ENCODE data around the gene TEKT5.
"Not testable (repeated sequence)": the region's sequence is repeated elsewhere in the genome, so short reads cannot be mapped to it uniquely, and the experiment has no call there.

TEKT5 gene

DNA sequence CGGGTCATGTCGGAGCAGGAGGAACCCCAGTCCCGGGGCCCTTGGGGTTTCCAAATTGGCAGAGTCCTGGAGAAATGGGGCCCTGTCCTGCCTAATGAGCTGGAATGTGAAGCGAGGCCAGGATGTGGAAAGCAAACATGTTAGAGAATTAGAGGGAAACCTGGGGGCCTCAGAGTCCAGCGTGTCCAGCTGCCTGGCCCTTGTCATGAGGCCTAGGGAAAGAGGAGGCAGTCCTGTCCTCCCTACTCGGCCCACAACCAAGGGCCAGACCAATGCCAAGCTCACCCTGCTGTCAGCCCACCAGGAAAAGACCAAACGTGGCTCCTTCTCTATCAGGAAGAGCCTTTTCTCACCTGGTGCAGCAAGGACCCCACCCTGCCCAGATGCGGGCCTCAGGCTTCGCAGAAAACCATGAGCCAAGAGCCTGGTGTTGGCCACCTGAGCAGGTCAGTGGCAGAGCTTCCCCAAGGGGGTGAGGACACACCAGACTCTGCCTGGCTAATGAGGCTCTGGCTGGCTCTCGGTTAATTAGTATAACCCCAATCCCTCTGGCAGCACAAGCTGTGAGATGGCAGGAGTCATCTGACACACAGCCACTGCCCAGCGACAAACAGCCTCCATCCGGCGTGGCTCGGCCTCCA is 10.1 kb downstream of the TEKT5 start:
- peak in 1 of 14 donors; percentile 6 for DNase-seq

DNA sequence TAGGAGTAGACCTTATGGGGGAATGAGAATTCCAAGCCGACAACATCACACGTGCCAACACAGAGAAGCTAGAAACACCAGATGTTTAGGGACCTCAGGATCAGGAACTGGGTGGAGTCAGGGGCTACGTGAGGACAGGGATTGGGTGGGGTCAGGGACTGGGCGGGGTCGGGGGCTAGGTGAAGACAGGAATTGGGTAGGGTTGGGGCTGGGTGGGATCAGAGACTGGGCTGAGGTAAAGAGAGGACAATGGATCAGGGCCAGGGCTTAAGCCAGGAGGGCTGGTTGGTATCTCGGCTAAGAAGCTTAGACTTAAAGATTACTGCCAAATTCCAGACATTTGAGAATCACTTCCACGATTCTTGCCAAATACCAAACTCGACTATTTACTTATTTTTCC is 11.6 kb downstream of the TEKT5 start:
- no peak for DNase-seq

DNA sequence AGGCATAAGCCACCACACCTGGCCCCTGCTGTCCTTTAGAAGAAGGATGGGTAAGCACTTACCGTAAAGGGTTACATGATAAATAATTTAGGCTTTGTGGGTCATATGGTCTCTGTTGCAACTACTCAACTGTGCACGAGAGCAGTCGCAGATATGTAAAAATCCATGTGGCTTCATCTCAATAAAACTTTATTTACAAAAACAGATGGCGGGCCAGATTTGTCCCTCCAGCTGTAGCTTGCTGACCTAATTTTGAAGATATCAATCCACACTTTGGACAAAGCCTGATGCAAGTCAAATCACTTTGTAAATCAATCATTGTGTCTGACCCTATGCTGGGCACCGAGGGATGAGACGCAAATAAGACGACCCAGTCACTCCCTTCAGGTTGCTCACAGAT is 12.1 kb downstream of the TEKT5 start:
- DNase-seq, result no peak

DNA sequence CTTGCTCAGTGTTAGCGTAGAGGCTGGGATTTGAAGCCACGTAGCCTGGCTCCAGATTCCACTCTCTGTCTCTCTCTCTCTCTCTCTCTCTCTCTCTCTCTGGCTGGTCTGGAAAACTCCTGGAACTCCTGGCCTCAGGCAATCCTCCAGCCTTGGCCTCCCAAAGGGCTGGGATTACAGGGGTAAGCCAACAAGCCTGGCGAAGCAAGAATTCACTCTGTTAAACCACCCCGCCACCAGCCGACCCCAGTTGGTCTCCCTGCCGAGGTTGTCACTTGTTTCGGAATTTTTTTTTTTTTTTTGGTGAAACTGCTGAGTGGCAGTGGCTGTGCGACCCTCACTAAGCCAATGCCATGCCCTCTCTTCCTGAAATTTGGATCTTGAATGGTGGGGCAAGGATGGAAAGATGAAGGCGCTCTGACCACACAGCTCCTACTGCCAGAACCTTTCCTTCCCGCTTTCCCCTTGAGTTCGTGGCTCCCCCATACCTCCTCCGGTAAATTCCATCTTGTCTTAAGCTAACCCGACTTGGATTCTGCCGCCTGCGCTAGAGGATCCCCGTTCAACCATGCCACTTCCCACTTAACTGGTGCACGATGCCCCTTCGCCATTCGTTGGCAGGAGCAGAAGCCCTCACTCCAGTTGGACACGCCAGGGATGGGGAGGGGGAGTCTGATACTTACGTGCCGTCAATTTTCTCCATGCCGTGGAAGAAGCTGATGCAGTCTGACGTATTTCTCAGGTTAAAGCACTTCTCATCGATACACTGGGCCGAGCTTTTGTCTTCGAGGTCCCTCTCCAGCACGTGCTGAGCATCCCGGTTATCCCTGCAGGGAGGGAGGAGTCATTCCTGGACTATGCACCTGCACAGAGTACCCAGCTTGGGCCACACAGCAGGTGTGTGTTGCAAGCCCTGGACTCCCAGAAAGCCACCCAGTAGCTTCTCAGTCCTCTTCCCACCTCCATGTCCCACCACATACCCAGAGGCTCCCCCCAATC is 13.1 kb downstream of the TEKT5 start:
- no peak for DNase-seq

DNA sequence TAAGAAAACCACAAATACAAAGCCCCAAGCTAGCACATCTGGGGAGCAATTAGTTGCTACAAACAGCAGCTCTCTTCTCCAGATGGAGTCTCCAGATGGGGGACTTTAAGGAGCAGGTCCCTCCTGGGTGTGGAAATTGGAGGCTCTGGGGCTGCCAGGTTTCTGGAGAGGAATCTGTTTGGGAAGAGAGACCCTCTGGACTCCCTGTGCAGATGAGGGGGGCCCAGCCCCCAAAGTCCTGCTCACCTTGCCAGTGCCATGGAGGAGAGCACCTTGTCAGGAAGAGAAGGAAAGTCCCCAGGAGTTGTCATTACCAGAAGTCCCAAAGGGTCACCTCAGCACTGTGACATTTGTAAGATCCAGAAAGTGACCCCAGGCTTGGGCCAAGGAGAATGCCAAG is 14.8 kb downstream of the TEKT5 start:
- DNase-seq, result no peak

DNA sequence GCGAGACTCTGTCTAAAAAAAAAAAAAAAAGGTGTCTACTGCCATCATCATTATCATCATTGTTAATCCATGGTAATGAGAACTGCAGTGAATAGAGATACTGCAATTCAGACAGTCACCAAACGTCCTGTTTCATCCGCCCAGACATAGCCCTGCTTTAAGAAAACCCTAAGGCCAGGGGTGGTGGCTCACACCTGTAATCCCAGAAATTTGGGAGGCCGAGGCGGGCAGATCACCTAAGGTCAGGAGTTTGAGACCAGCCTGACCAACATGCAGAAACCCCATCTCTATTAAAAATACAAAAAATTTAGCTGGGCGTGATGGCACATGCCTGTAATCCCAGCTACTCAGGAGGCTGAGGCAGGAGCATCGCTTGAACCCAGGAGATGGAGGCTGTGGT is 15.3 kb downstream of the TEKT5 start:
- DNase-seq, result not testable (repeated sequence)

DNA sequence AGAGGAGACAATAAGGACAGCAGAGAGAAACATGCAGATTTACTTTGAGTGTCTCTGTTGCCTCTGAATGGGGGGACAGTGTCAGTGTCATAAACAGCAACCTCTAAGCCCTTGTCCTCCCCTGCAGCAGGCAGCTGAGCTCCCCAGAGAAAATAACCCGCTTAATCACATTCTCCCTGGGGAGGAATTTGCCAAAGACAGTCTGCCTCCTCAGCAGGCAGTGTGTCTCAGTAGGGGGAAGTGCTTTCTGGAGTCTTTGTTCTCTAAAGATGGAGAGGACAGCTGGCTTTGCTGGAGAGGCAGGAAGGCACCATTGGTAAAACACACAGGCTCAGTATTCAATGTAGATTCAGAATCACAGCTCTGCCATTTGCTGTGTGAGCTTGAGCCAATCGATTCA is 16.1 kb downstream of the TEKT5 start:
- DNase-seq, result no peak

DNA sequence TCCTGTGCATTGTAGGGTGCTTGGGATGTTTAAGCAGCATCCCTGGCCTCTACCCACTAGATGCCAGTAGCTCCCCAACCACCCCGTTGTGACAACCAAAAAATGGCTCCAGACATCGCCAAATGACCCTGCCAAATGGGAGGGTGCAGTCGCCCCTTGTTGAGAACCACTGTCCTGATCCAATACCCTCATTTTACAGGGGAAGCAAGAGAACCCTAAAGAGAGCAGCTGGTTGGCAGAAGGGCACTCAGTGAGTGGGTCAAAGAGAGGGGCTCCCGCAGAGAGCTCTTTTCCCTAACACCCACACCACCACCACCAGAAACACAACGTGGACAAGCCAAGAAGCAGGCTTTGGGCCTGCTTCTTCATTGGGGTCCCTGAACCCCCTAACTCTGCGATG is 18.4 kb downstream of the TEKT5 start:
- no peak for DNase-seq

DNA sequence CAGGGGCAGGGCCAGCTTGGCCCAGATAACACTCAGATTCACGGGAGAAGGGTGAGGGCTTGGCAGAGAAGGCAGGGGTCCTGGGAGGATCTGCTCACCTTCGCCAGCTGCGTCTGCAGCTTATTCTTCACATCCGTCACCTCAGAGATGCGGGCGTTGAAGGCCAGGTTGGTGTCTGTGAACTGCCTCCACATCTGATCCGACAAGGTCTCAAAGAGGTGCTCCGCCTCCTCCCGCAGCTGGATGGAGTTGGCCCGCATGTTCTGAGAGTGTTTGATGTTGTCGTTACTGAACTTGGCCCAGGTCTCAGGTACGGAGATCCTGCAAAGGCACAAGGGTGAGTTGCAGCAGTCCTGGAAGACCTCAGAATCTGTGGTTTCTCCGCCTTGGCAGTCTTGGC is 18.9 kb downstream of the TEKT5 start:
- no peak for DNase-seq

DNA sequence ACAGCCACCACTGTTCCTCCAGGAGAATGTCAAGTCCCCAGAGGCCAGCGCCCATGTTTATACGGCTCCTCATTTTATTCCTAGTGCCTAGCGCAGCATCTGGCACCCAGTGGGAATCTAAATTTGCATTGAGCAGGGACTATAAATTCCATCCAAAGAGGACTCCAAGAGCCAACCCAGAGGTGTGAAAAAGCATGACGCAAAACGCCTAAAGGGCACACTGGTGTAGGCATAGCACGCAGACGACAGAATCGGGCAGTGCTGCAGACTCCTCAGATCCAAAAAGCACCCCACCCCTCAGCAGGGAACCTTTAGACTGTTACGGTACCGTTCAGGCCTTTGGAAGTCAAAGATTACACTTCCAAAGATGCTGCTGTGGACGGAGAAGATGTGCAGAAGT is 19.5 kb downstream of the TEKT5 start:
- no peak for DNase-seq

DNA sequence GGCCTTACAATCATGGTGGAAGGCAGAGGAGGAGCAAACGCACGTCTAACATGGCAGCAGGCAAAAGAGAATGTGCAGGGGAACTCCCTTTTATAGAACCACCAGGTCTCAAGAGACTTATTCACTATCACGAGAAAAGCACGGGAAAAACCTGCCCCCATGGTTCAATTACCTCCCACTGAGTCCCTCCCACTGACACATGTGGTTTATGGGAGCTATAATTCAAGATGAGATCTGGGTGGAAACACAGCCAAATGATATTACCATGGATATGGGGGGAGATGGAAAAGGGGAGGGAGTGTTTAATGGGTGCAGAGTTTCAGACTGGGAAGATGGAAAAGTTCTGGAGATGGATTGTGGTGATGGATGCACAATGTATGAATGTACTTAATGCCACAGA is 23.0 kb downstream of the TEKT5 start:
- DNase-seq, result no peak

DNA sequence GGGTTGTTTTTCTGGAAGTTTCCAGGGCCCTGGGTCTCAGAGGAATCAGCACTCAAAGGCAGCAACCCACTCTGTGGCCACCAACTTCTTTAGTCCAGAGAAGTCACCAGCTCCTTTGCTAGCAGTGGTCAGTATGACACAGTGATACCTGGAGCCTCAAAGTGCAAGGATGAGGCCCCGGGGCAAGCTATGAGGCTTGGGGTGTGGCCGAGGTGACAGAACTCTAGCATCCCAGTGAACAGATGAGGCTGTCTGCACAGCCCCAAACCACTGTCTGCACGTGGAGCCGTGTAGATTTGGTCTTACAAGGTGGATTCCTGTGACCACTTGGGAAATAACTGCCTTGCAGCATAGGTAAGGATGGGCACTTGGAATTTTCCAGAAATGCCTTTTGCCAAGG is 24.9 kb downstream of the TEKT5 start:
- DNase-seq, result no peak

DNA sequence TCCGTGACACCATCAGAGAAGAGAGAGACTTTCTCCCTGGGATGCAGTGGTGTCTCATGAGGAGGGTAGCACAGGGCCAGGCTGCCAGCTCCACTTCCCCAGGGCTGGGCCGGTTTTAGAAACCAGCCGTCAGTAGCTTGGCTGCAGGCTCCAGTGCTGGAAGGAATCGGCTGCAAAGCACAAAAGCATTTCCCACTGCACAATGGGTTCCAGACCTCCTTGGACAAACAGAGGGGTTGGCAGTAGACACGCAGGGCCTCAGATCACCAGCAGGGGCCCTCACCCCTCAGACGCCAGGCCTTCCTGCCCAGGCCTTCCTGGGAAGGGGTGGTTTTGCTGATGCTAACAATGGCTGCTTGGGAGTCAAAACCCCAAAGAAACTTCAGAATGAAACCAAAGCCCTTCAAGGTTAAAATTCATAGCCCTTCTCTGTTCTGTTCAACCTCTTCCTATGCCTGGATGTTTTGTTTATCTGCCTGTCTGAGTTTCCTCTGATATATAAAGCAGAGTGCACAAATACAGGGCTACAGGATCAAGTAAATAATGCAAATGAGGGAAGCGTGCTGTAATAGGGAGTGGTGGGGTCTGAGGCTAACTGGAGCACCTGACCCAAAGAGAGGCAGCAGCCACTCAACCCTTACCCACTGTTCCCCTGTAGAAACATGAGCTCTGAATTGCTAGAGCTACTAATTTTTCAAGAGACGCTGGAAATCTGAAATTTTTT is 26.2 kb downstream of the TEKT5 start:
- peak in 5 of 14 donors; percentile 11 to 42 (median 18) for DNase-seq

DNA sequence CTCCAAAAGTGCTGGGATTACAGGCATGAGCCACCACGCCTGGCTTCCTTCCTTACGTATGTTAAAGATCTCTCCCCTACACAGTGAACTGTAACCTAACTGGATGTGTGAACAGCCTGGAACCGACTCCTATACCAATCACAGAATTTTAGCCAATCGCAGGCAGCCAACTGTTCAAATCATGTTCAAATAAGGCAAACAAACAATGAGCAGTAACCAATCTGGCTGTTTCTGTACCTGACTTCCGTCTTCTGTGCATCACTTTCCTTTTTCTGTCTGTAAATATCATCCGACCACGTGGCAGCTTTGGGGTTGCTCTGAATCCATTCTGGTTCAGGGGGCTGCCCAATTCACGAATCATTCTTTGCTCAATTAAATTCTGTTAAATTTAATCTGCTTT is 27.5 kb downstream of the TEKT5 start:
- DNase-seq, result no peak

DNA sequence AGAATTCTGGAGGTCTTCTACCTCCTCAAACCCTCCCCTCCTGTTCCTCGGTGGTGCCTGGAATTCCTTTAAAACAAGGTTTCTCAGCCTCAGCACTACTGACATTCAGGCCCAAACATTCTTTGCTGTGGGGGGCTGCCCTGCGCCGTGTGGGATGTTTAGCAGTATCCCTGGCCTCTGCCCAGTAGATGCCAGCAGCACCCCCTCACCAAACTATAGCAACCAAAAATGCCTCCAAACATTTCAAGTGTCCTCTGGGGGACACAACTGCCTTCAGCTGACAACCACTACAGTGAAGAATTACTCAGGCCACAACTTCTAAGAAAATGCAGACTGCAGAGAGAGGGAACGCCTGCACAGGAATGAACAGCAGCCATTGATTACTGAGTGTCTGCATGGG is 28.4 kb downstream of the TEKT5 start:
- DNase-seq, result peak in 1 of 14 donors; percentile 9

DNA sequence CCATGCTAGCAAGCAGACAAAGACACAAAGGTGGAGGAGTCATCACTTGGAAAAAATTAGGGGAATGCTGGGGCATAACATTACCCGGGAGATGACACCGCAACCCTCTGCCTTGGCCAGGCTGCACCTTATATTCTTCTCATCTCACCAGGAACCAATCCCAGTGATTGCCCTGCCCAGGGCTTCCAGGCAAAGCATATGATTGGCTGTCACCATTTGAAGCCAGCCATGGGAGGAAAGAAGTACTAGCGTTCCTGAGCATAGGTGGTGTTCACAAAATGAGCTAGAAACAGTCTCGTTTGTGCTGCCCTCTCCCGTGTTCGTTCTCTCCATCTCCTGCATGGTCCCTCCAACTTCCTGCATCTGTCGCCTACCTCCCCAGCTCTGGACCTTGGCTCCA is 29.6 kb downstream of the TEKT5 start:
- no peak for DNase-seq

DNA sequence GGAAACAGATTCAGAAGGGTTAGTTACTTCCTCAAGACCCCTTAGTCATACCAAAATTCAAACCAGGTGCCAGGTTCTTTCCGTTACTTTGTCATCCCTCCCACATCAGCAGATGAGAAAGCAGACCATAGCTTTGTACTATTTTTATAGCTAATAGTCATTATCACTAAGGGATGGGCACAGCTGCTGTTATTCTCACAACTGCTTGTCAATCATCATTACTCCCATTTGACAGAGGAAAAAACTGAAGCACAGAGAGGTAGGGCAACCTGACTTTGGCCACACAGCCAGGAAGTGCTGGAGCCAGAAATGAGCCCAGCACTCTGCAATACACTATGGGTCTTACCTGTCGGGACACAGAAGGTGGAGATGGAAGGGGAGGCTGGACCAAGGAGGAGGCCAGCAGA is 30.0 kb downstream of the TEKT5 start:
- DNase-seq, result no peak

DNA sequence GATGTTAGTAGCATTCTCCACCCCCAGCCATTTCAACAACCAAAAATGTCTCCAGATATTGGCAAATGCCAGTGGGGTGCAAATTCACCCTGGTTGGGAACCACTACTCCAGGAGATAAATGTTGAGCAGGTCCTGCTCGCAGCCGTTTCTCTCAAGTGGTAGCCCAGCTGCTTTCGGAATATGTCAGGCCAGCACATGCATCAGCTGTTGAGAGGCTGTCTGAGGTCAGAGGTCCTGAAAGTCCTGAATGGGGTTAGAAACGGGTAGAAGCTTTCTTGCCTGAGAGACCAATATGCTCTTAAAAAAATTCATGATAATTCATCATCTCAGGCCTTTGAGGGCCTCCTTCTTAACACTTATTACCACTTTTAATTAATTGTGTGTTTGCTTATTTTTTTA is 31.0 kb downstream of the TEKT5 start:
- DNase-seq, result no peak

DNA sequence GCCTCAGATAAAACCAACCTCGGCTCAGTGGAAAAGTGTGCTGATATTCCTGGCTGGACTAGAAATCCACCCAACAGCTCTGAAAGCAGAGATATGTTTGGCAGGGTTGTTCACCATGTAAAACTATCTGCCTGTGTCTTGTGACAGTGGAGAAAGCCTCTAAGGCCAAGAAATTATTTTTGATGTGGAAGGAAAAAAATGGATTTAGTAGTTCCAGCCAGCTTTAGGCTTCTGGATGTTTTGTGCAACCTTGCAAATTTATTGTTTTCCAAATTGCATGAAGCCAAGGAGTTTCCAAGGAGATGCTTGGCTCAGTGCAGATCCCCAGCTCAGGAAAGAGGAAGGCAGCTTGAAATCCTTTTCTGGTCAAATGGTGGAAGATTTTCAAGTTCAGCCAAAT is 31.6 kb downstream of the TEKT5 start:
- DNase-seq, result peak in 2 of 14 donors; percentile 1 to 28

DNA sequence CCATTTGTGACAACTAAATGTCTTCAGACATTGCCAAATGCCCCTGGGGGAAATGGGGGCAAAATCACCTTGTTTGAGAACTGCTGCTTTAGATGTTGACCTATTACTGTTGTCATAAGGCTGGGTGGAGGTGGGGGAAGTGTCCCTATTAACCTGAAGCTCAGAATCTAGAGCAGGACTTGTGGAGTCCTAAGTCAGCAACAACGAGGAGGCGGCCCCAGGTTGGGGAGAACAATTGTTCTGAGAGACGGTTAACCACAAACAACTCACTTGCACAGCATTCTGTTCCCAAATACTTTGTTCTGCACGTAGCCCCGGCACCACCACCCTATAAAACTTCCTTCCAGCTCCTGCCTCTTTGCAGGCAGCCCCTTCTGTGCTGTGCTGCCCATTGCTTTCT is 32.5 kb downstream of the TEKT5 start:
- no peak for DNase-seq

DNA sequence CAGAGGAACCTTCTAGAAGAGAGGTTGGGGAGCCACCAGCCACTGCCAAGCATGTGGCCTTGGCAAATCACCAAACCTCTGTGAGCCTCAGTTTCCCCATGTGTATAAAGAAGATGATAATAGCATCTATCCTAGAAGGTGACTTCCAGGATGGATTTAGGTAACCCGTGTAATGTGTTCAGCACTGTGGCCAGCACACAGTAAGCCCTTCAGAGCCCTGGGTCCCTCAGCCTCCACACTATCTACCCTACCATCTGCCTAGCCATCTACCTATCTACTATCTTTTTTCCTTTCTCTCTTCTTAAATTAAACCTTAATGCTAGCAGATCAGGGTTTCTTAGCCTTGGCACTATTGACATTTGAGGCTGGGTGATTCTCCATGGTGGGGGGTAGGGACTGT is 33.0 kb downstream of the TEKT5 start:
- no peak for DNase-seq

DNA sequence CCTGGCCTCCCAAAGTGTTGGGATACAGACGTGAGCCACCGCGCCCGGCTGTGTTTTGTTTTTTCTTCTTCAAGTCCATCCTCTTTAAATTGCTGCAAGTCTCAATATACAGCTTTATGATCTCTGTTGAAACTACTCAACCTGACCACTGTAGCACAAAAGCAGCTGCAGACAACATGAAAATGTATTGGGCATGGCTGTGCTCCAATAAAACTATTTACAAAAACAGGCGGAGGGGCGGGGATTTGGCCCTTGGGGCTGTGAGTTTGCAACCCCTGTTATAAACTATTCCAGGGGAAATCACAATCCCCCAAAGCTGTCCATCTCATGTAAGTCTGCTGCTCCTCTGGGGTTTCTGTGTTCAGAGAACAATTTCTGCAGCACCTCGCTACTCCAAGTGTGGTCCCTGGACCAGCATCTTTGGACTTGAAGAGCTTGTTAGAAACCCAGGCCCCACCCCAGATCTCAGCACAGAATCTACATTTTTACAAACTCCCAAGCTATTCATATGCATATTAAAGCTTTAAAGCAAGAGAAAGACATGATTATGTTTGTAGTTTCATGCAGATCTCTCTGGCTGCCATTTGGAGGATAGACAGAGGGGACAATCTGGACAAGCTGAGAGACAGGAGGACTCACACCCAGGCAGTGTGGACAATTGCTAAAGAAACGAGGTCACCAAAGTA is 33.6 kb downstream of the TEKT5 start:
- no peak for DNase-seq

DNA sequence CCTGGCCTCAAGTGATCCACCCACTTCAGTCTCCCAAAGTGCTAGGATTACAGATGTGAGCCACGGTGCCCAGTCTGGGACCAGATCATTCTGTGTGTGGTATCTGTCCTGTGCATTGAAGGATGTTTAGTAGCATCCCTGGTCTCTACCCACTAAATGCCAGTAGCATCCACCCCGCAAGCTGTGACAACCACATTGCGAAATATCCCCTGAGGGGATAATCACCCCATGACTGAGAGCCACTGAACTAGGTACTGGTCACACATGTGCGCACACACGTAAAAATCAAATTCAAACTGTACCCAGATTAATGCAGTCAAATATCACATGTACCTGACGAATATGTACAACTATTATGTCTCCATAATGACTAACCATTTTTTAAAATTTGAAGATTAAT is 35.8 kb downstream of the TEKT5 start:
- no peak for DNase-seq
